ENCODE results near the gene MCTP2. TPM values are rescaled to one million over a fixed set of nuclear protein-coding genes. Genes with fewer than 3 reads are reported as not detected.
"Not testable (repeated sequence)": the region's sequence is repeated elsewhere in the genome, so short reads cannot be mapped to it uniquely, and the experiment has no call there.

Gene MCTP2
- total and polyA plus RNA-seq, 12 donors = 0.24 to 8.3 (median 0.89) TPM

- Histone ChIP-seq H3K4me1 (peaks cover 0 to 34% (median 0%) of the 10 kb centered on the region in 9 donors), H3K9me3 (no peaks in the 10 kb centered on the region), H3K27ac (no peak overlapping the region), H3K27me3 (peaks cover 0 to 9% (median 0%) of the 10 kb centered on the region in 7 donors), H3K4me3 (no peak overlapping the region), H3K36me3 (no peaks in the 10 kb centered on the region)
- intact Hi-C loops (cut with DNase I) = no loop called here
- ATAC-seq (no peak), DNase-seq (no peak)
- WGBS, 2 donors = 41 to 51% methylated on average over 2 of the region's 2 CpGs
- TF ChIP-seq CTCF (IDR thresholded peaks at IDR 0.05) = no peak
These were observed 8.1 kb downstream of the MCTP2 start for GRCh38 chr15:94239474-94239873.

GRCh38 chr15:94240480-94240879 lies 9.1 kb downstream of the MCTP2 start:
- 48 to 60% methylated on average over 2 of the region's 2 CpGs for WGBS, 2 donors
- DNase-seq (no peak), ATAC-seq (no peak)
- Histone ChIP-seq H3K27ac (no peak overlapping the region), H3K27me3 (peaks cover 0 to 9% (median 0%) of the 10 kb centered on the region in 7 donors), H3K36me3 (no peaks in the 10 kb centered on the region), H3K9me3 (no peaks in the 10 kb centered on the region), H3K4me1 (peaks cover 0 to 26% (median 0%) of the 10 kb centered on the region in 9 donors), H3K4me3 (no peak overlapping the region)
- intact Hi-C loops (cut with DNase I) = loop anchor here in 1 of 10 donors (10.0 kb wide), 1 partner anchor 74 kb away; no protein-coding TSS in a partner anchor
- no peak for TF ChIP-seq CTCF (IDR thresholded peaks at IDR 0.05)

GRCh38 chr15:94242257-94242656 lies 10.9 kb downstream of the MCTP2 start:
- H3K36me3 ChIP-seq = no peaks in the 10 kb centered on the region
- peaks cover 0 to 1% (median 0%) of the 10 kb centered on the region in 7 donors for H3K27me3 ChIP-seq
- 90 to 92% methylated on average over 2 of the region's 2 CpGs for WGBS, 2 donors
- H3K4me3 ChIP-seq = no peak overlapping the region
- ATAC-seq (no peak), DNase-seq (no peak)
- no peak overlapping the region for H3K27ac ChIP-seq
- intact Hi-C loops (cut with DNase I) = loop anchor here in 1 of 10 donors (10.0 kb wide), 1 partner anchor 73 kb away; no protein-coding TSS in a partner anchor
- no peaks in the 10 kb centered on the region for H3K9me3 ChIP-seq
- peaks cover 0 to 11% (median 0%) of the 10 kb centered on the region in 9 donors for H3K4me1 ChIP-seq
- no peak for TF ChIP-seq CTCF (IDR thresholded peaks at IDR 0.05)

DNA sequence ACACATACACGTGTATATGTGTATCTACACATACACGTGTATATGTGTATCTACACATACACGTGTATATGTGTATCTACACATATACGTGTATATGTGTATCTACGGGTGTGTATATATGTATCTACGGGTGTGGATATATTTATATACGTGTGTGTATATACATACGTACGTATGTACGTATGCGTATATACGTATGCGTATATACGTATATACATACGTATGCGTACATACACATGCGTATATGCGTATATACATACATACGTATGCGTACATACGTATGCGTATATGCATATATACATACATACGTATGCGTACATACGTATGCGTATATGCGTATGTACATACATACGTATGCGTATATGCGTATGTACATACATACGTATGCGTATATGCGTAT lies 11.6 kb downstream of the MCTP2 start:
- H3K4me3 ChIP-seq, H3K27ac ChIP-seq, H3K36me3 ChIP-seq, H3K27me3 ChIP-seq, DNase-seq, H3K9me3 ChIP-seq, ATAC-seq: not testable (repeated sequence)
- 98% methylated on average over 33 of the region's 33 CpGs for WGBS, 2 donors
- H3K4me1 ChIP-seq = peaks cover 0 to 11% (median 0%) of the 10 kb centered on the region in 9 donors
- intact Hi-C loops (cut with DNase I) = loop anchor here in 1 of 10 donors (10.0 kb wide), 1 partner anchor 72 kb away; no protein-coding TSS in a partner anchor

GRCh38 chr15:94243418-94243817 lies 12.1 kb downstream of the MCTP2 start:
- Histone ChIP-seq H3K36me3 (no peaks in the 10 kb centered on the region), H3K4me3 (no peak overlapping the region), H3K9me3 (no peaks in the 10 kb centered on the region), H3K27me3 (no peaks in the 10 kb centered on the region), H3K4me1 (peaks cover 0 to 10% (median 0%) of the 10 kb centered on the region in 9 donors), H3K27ac (no peak overlapping the region)
- intact Hi-C loops (cut with DNase I) = loop anchor here in 1 of 10 donors (10.0 kb wide), 1 partner anchor 71 kb away; no protein-coding TSS in a partner anchor
- WGBS, 2 donors = 98 to 99% methylated on average over 24 of the region's 24 CpGs
- DNase-seq = no peak
- no peak for ATAC-seq
- no peak for TF ChIP-seq CTCF (IDR thresholded peaks at IDR 0.05)

Data from heart right ventricle (tissue), 16 donors.